Activated naive CD8-positive, alpha-beta T cell treated with anti-CD3 and anti-CD28 coated beads, Interleukin-2, amount 50 U/mL, for 16 hours (primary cell): ENCODE data around the gene FUT2.
"Not testable (repeated sequence)": the region's sequence is repeated elsewhere in the genome, so short reads cannot be mapped to it uniquely, and the experiment has no call there.

ENCODE experiments used
- DNase-seq: peaks from one replicate; pipeline ENCODE4 v3.0.0-alpha.2; 2020; ENCODE audit warnings: low read depth, low spot score

FUT2 gene

GRCh38 chr19:48698046-48698445, 2.3 kb downstream of the FUT2 start:
- DNase-seq = no peak

GRCh38 chr19:48702701-48703100, 6.9 kb downstream of the FUT2 start:
- DNase-seq = no peak

DNA sequence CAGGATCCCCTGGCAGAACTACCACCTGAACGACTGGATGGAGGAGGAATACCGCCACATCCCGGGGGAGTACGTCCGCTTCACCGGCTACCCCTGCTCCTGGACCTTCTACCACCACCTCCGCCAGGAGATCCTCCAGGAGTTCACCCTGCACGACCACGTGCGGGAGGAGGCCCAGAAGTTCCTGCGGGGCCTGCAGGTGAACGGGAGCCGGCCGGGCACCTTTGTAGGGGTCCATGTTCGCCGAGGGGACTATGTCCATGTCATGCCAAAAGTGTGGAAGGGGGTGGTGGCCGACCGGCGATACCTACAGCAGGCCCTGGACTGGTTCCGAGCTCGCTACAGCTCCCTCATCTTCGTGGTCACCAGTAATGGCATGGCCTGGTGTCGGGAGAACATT, 7.5 kb downstream of the FUT2 start:
- DNase-seq = no peak

DNA sequence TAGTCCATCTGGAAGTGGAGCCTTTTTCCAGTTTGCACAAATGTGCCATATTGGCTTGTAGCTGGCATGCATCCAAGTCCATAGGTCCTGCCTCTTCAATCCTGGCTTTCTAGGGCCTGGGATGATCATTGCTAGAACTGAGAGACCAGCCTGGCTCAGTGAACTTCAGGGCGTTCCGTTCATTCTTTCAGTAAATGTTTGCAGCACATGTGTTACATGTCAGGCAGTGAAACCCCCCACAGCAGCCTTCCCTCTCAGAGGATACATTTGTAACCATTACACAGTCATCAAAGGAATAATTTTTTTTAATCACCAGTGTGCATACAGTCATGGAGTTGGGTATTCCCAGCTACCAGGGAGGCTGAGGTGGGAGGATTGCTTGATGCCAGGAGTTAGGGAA, 9.7 kb downstream of the FUT2 start:
- DNase-seq = no peak

- DNase-seq = no peak
These were observed 12.7 kb downstream of the FUT2 start for GRCh38 chr19:48708471-48708870.

DNA sequence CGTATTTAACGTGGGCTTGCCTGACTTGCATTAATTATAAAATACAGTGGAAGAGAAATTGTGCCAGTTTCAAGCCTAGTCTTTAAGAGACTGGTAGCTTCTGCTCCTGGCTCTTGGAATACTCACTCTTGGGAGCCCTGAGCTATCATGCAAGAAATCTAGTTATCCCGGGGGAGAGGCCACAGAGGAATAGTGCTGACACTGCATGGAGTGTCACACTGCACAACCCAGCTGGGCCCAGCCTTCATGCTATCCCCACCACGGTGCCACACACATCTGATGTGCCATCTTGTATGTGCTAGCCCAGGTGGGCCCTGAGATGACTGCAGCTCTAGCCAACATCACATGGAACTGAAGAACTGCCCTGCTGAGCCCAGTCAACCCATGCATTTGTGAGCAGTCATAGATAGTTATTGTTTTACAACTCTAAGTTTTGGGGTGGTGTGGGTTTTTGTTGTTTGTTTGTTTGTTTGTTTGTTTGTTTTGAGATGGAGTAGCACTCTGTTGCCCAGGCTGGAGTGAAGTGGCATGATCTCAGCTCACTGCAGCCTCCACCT, 15.4 kb downstream of the FUT2 start:
- no peak for DNase-seq

- DNase-seq = no peak
These were observed 17.5 kb downstream of the FUT2 start for GRCh38 chr19:48713041-48713863.

GRCh38 chr19:48713864-48714755, 18.3 kb downstream of the FUT2 start:
- peak; percentile 93 for DNase-seq

GRCh38 chr19:48714759-48715675, 19.2 kb downstream of the FUT2 start:
- no peak for DNase-seq

DNA sequence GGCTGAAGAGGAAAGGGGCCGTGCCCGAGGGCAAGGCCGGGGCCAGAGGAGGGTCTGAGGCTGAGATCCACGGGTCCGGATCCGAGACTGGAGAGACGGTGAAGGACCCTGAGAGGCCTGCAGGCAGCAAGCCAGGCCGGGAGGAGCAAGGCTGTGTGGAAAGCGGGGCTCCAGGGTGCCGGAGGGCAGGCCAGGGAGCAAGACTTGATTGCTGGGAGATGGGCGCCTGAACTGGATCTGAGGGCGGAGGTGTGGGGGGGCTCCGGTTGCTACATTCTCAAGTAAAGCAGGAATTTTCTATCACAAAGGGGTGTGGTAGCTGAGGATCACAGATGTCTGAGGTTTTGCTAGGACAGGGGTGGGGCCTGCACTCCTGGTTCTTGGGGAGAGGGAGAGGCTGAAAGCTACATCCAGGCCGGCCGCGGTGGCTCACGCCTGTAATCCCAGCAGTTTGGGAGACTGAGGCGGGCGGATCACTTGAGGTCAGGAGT, 20.0 kb downstream of the FUT2 start:
- DNase-seq = no peak

- DNase-seq = no peak
These were observed 21.0 kb downstream of the FUT2 start for GRCh38 chr19:48716562-48717291.

GRCh38 chr19:48718106-48718505, 22.3 kb downstream of the FUT2 start:
- not testable (repeated sequence) for DNase-seq

DNA sequence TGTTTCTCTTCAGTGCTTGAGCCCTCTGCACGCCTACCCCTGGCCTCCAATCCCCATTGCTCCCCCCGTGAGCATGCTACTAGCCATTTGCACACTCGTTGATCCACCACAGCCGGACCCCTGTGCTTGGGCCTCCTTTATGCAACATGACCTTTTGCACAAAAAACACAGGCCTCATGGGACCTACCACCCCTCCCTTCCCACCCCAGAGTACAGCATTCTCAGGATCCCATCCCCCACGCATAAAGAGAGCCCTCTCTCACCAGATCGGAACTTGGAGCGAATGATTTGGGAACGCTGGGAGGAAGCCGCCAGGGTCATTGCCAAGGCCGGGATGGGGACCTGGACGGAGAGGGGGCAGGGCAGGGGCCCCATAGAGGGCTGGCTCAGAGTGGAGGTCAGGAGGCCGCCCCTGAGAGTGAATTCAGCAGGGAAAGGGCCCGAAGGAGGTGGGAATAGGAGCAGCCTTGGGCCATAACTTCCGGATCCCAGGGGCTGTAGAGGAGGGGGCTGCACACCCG, 23.0 kb downstream of the FUT2 start:
- no peak for DNase-seq

- DNase-seq = no peak
These were observed 23.7 kb downstream of the FUT2 start, which contains the start of gene MAMSTR for GRCh38 chr19:48719263-48720171. TSS of gene MAMSTR (minus strand) at chr19:48719725. CDS start at chr19:48719031, 694 bp downstream.

DNA sequence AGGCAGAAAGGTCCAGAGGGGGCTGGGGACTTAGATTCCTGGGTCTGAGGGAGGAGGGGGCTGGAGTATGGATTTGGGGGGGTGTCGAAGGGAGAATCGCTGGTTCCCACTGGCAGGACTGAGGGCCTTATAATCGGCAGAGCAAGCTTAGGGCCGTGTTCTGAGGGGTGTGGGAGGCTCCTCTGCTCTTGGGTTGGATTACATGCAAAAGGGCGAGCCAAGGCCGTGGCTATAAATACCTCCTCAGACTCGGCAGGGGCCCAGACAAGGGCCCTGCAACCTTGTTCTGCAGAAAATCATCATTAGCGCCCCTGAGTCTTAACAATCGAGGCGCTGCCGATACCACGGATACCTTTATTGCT, 24.5 kb downstream of the FUT2 start:
- no peak for DNase-seq

- peak; percentile 85 for DNase-seq
These were observed 25.0 kb downstream of the FUT2 start for GRCh38 chr19:48720613-48721296.

- no peak for DNase-seq
These were observed 26.5 kb downstream of the FUT2 start for GRCh38 chr19:48722196-48722708.
